Cardiac muscle cell (in vitro differentiated cells and primary cell): ENCODE results near the gene GNB3. TPM values are rescaled to one million over a fixed set of nuclear protein-coding genes. Genes with fewer than 3 reads are reported as not detected.
A peak's percentile ranks its signal among the peaks of the same experiment; 100 is the strongest.

Source experiments
- DNase-seq, 2 donors: peaks; one replicate each; pipeline versions ENCODE4 v3.0.0 to v3.0.0-alpha.2; 2010 to 2017; ENCODE audit warnings: low read depth in 1 of 2, low spot score in 1 of 2
- H3K27ac ChIP-seq: fragments of 200-600 bp; sonication (generic); 2 replicates; pipeline ENCODE4 v1.5.1; 2016
- H3K27me3 ChIP-seq: fragments of 200-600 bp; sonication (generic); 2 replicates; pipeline ENCODE4 v1.6.0; 2016; ENCODE audit warnings: control low read depth
- H3K36me3 ChIP-seq: fragments of 200-600 bp; sonication (generic); 2 replicates; pipeline ENCODE4 v1.5.1; 2016; ENCODE audit warnings: control low read depth
- H3K4me1 ChIP-seq: fragments of 200-600 bp; sonication (generic); 2 replicates; pipeline ENCODE4 v1.8.1; 2017; ENCODE audit warnings: low read depth, mild to moderate bottlenecking, mixed run types
- H3K4me3 ChIP-seq: fragments of 200-600 bp; sonication (generic); 2 replicates; pipeline ENCODE4 v1.5.1; 2016; ENCODE audit warnings: mild to moderate bottlenecking
- H3K9me3 ChIP-seq: fragments of 200-600 bp; sonication (generic); 2 replicates; pipeline ENCODE4 v1.5.1; 2017; ENCODE audit warnings: low read depth, mild to moderate bottlenecking, control low read depth
- polyA plus RNA-seq: library from polyadenylated mRNA; unstranded; fragments of >200 nt; fragmentation: Nextera tagmentation; extraction: Ambion mirVana; gene quantifications from 2 replicates; pipeline ENCODE4 v1.2.1, GENCODE V29; 2016
- total RNA-seq: library from RNA; depleted of rRNA; stranded (reverse); fragments of >200 nt; gene quantifications from 2 replicates; pipeline ENCODE4 v1.2.3, GENCODE V29; 2016
- TF ChIP-seq, protein P1 (sequence below): IDR thresholded peaks from 2 replicates; pipeline ENCODE4 v1.5.1; 2012; ENCODE audit warnings: low read depth, mild to moderate bottlenecking, low read length

The GNB3 gene
- total and polyA plus RNA-seq, 2 experiments from 2014 or later = 1.7 to 5.2 TPM

DNA sequence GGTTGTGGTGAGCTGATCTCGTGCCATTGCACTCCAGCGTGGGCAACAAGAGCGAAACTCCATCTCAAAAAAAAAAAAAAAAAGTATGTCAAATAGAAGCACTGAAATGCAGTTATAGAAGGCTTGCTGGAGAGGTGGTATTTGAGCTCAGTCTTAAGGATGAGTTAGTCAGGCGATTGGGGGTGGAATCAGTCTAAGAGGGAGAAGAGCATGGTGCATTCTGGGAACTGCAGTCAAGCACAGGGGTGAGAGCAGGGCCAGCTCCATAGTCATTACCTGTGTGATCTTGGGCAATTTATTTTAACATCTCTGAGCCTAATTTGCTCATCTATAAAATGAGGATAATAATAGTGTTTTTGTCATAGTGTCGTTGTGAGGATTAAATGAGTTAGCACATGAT lies 5.9 kb upstream of the GNB3 start:
- Histone ChIP-seq H3K36me3 (peaks cover 30% of the 10 kb centered on the region), H3K9me3 (no peaks in the 10 kb centered on the region), H3K27me3 (no peaks in the 10 kb centered on the region), H3K4me3 (no peak overlapping the region), H3K4me1 (peaks cover 5% of the 10 kb centered on the region), H3K27ac (no peak overlapping the region)
- no peak for DNase-seq
- TF ChIP-seq, protein P1, sequence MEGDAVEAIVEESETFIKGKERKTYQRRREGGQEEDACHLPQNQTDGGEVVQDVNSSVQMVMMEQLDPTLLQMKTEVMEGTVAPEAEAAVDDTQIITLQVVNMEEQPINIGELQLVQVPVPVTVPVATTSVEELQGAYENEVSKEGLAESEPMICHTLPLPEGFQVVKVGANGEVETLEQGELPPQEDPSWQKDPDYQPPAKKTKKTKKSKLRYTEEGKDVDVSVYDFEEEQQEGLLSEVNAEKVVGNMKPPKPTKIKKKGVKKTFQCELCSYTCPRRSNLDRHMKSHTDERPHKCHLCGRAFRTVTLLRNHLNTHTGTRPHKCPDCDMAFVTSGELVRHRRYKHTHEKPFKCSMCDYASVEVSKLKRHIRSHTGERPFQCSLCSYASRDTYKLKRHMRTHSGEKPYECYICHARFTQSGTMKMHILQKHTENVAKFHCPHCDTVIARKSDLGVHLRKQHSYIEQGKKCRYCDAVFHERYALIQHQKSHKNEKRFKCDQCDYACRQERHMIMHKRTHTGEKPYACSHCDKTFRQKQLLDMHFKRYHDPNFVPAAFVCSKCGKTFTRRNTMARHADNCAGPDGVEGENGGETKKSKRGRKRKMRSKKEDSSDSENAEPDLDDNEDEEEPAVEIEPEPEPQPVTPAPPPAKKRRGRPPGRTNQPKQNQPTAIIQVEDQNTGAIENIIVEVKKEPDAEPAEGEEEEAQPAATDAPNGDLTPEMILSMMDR = no peak

DNA sequence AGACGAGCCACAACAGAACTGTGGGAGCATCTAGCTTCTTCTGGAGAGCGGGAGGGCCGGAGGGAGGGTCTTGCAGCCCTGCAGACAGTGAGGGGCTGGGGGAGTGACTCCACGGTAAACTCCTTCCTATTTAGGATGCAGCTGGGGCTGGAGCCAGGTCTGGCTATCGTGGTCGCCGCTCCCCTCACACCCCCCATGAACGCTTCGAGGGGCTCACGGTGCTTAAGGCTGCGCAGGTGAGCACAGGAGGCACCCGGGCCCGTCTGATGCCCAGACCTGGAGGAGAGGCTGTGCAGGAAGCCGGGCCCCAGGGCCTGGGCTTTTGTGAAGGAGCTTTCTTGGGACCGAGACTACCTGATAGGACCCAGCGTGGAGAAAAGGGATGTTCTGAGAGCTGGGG lies 3.9 kb upstream of the GNB3 start:
- H3K4me1 ChIP-seq = peaks cover 14% of the 10 kb centered on the region
- no peaks in the 10 kb centered on the region for H3K27me3 ChIP-seq
- no peak for DNase-seq
- no peak overlapping the region for H3K4me3 ChIP-seq
- H3K27ac ChIP-seq = no peak overlapping the region
- TF ChIP-seq, protein P1 = no peak
- no peaks in the 10 kb centered on the region for H3K9me3 ChIP-seq
- peaks cover 21% of the 10 kb centered on the region for H3K36me3 ChIP-seq

DNA sequence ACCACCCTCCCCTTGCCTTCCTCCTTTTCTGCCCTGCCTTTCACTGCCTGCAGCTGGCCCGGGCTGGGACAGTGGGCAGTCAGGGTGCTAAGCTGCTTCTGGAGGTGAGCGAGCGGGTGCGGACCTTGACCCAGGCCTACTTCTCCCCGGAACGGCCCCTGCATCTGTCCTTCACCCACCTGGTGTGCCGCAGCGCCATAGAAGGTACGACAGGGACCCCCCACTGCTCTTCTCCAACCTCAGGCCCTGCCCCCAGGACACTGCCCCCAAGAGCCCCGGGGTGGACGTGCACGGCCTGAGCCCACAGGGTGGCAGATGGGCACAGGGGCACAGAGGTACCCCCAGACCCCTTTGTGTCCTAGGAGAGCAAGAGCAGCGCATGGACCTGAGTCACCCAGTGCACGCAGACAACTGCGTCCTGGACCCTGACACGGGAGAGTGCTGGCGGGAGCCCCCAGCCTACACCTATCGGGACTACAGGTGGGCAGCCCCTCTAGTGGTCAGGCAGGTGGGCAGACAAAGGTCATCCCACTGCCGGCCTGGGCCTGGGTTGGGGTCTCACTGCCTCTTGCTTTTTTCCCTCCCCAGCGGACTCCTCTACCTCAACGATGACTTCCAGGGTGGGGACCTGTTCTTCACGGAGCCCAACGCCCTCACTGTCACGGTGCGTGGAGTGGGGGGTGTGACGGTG lies 3.2 kb upstream of the GNB3 start:
- H3K27me3 ChIP-seq = no peaks in the 10 kb centered on the region
- H3K9me3 ChIP-seq = no peaks in the 10 kb centered on the region
- TF ChIP-seq, protein P1 = no peak
- H3K27ac ChIP-seq = no peak overlapping the region
- DNase-seq = no peak
- no peak overlapping the region for H3K4me3 ChIP-seq
- H3K36me3 ChIP-seq = peaks cover 17% of the 10 kb centered on the region
- peaks cover 14% of the 10 kb centered on the region for H3K4me1 ChIP-seq

DNA sequence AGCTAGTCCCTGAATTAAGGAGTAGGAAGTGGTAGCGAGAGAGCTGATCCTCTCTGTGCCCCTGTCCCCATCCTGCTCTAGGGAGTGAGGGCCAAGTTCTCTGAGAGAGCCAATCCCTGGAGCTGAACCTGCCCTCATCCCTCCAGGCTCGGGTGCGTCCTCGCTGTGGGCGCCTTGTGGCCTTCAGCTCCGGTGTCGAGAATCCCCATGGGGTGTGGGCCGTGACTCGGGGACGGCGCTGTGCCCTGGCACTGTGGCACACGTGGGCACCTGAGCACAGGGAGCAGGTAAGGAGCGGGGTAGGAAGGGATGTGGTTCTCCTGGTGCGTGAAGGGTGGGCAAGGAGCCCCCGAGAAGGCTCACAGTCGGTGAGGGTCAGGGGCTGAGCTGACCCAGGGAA lies 1.9 kb upstream of the GNB3 start:
- Histone ChIP-seq H3K36me3 (peaks cover 13% of the 10 kb centered on the region), H3K27ac (no peak overlapping the region)

DNA sequence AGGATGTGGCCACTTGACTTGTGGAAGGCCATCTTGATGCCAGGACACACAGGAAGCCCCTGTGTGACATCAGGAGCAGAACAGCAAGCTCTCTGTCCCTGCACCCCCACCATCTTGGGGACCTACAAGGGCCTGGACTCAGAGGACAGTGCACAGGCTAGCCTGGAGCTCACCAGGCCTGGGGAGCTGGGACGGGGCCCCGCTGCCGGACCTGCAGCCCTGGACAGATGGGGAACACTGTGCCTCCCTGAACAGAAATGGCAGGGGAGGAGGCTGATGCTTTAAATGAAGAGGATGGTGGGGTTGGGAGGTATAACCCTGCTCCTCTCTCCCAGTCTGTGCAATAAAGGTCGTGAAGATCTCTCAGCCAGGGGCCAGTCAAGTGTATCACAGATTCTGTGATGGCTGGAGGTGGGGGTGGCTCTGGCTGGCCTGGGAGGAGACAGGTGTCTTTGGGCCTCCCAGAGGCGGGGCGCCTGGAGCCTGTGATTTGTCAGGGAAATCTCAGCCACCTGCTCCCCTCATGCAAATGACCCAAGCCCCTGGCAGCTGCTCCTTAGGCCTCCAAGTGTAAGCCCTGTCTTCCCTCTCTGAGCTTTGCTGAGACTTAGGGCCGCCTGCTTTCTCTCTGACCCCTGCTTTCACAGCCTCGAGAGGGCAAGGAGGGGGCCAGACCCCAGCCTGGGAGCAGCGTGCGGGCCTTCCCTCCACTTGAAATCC lies 1.1 kb upstream of the GNB3 start:
- Histone ChIP-seq H3K4me3 (no peak overlapping the region), H3K27me3 (no peaks in the 10 kb centered on the region), H3K36me3 (peaks cover 10% of the 10 kb centered on the region), H3K27ac (peak overlapping the region; percentile 62), H3K9me3 (no peaks in the 10 kb centered on the region), H3K4me1 (peaks cover 14% of the 10 kb centered on the region)
- TF ChIP-seq, protein P1 = no peak
- no peak for DNase-seq

More for the DNA sequence above, 1.9 kb upstream of the GNB3 start:
- no peaks in the 10 kb centered on the region for H3K9me3 ChIP-seq
- no peak for DNase-seq
- H3K27me3 ChIP-seq = no peaks in the 10 kb centered on the region
- no peak overlapping the region for H3K4me3 ChIP-seq
- TF ChIP-seq, protein P1 = no peak
- H3K4me1 ChIP-seq = peaks cover 14% of the 10 kb centered on the region
